H1 (cell line): Measurements from ENCODE around the gene MYLK4. TPM values are rescaled to one million over a fixed set of nuclear protein-coding genes. Genes with fewer than 3 reads are reported as not detected.

Source experiments
- CTCF ChIA-PET: fragments of 300-600 bp; sonication (Branson Sonifier 250); formaldehyde crosslinking; loops from one replicate; lab custom pipeline; 2021; ENCODE audit not compliant: partially characterized antibody; lab: Charles Lee
- POLR2A ChIA-PET: fragments of 300-600 bp; sonication (Branson Sonifier 250); formaldehyde crosslinking; loops from one replicate; lab custom pipeline; 2021; ENCODE audit warnings: inconsistent platforms; ENCODE audit not compliant: partially characterized antibody; lab: Charles Lee
- DNase-seq, 2 experiments: peaks; one replicate each; pipeline versions ENCODE4 v3.0.0 to v3.0.0-alpha.2; 2010 to 2022; ENCODE audit warnings: low spot score in 2 of 2, low read depth in 1 of 2, mixed read lengths in 1 of 2
- FAIRE-seq: peaks from 2 replicates; lab custom pipeline; 2011; peaks lifted over from hg19 to GRCh38; lab: Jason Lieb, UNC
- H2AFZ ChIP-seq: 2 replicates; pipeline ENCODE4 v1.8.1; 2012; ENCODE audit warnings: low read length, inconsistent platforms
- H2AK5ac ChIP-seq: 2 replicates; pipeline ENCODE4 v1.6.1; 2013; ENCODE audit warnings: low read depth, low read length
- H2BK120ac ChIP-seq: replicated peaks from 2 replicates; pipeline ENCODE3; 2013; ENCODE audit warnings: low read depth, low read length, inconsistent platforms
- H2BK12ac ChIP-seq: 2 replicates; pipeline ENCODE4 v1.6.1; 2013; ENCODE audit warnings: low read depth, low read length
- H2BK15ac ChIP-seq: 2 replicates; pipeline ENCODE4 v1.6.1; 2013; ENCODE audit warnings: low read length
- H2BK20ac ChIP-seq: 2 replicates; pipeline ENCODE4 v1.6.1; 2013; ENCODE audit warnings: low read length
- H2BK5ac ChIP-seq: 2 replicates; pipeline ENCODE4 v1.6.1; 2013; ENCODE audit warnings: low read depth, low read length
- H3K14ac ChIP-seq: 2 replicates; pipeline ENCODE4 v1.6.1; 2013; ENCODE audit warnings: inconsistent platforms; ENCODE audit not compliant: insufficient read length
- H3K18ac ChIP-seq: 2 replicates; pipeline ENCODE4 v1.6.1; 2013; ENCODE audit warnings: low read length; ENCODE audit errors: extremely low read depth
- H3K23ac ChIP-seq: 2 replicates; pipeline ENCODE4 v1.6.1; 2013; ENCODE audit warnings: inconsistent platforms; ENCODE audit not compliant: insufficient read length
- H3K23me2 ChIP-seq: 2 replicates; pipeline ENCODE4 v1.6.1; 2013; ENCODE audit warnings: low read depth, low read length
- H3K27ac ChIP-seq: 2 replicates; pipeline ENCODE4 v1.6.1; 2011; ENCODE audit warnings: low read depth, low read length, inconsistent platforms
- H3K27me3 ChIP-seq, 4 experiments: replicated peaks in 1 of 4; 1 replicate in 1 of 4; 2 replicates in 3 of 4; pipeline versions ENCODE4 v1.6.1 to v1.8.1; 2011 to 2013; ENCODE audit warnings: low read length in 3 of 4, mild to moderate bottlenecking in 3 of 4, inconsistent platforms in 2 of 4, mixed read lengths in 2 of 4, moderate library complexity in 1 of 4; ENCODE audit not compliant: control insufficient read depth in 3 of 4, insufficient read depth in 3 of 4; ENCODE audit errors: extremely low read depth in 1 of 4
- H3K36me3 ChIP-seq, 4 experiments: 2 replicates each; pipeline versions ENCODE4 v1.6.1 to v1.8.1; 2011 to 2013; ENCODE audit warnings: mild to moderate bottlenecking in 4 of 4, low read length in 3 of 4, moderate library complexity in 2 of 4, control low read depth in 1 of 4, inconsistent platforms in 1 of 4; ENCODE audit not compliant: insufficient read depth in 4 of 4, control insufficient read depth in 2 of 4
- H3K4ac ChIP-seq: replicated peaks from 2 replicates; pipeline ENCODE3; 2013; ENCODE audit warnings: low read length, low read depth, mixed read lengths, inconsistent platforms; ENCODE audit not compliant: insufficient read length
- H3K4me1 ChIP-seq, 4 experiments: replicated peaks in 1 of 4; 1 replicate in 1 of 4; 2 replicates in 3 of 4; pipeline versions ENCODE4 v1.6.1 to v1.8.1; 2011 to 2013; ENCODE audit warnings: low read length in 3 of 4, inconsistent platforms in 2 of 4, mixed read lengths in 1 of 4; ENCODE audit not compliant: insufficient read depth in 4 of 4, control insufficient read depth in 3 of 4
- H3K4me2 ChIP-seq, 2 experiments: 2 replicates each; pipeline versions ENCODE4 v1.6.1 to v1.8.1; 2011 to 2013; ENCODE audit warnings: low read depth in 2 of 2, low read length in 2 of 2, control low read depth in 1 of 2, inconsistent platforms in 1 of 2, mild to moderate bottlenecking in 1 of 2; ENCODE audit not compliant: insufficient read depth in 1 of 2
- H3K4me3 ChIP-seq, 4 experiments: fragments of 200-600, 300-600 bp in 1 of 4; sonication (generic), shearing (Covaris generic), sonication (Bioruptor Twin) in 1 of 4; 2 replicates each; pipeline versions ENCODE4 v1.5.1 to v1.8.1; 2011 to 2016; ENCODE audit warnings: low read length in 4 of 4, low read depth in 3 of 4, control low read depth in 2 of 4, inconsistent platforms in 2 of 4, mild to moderate bottlenecking in 2 of 4, mixed read lengths in 1 of 4, moderate library complexity in 1 of 4; ENCODE audit not compliant: insufficient read depth in 2 of 4; ENCODE audit errors: extremely low read depth in 1 of 4
- H3K56ac ChIP-seq: replicated peaks from 2 replicates; pipeline ENCODE3; 2013; ENCODE audit warnings: low read depth, mild to moderate bottlenecking, mixed read lengths, low read length, inconsistent platforms; ENCODE audit not compliant: insufficient read length
- H3K79me1 ChIP-seq: 2 replicates; pipeline ENCODE4 v1.6.1; 2013; ENCODE audit warnings: low read depth, low read length, control low read depth
- H3K79me2 ChIP-seq, 2 experiments: 2 replicates each; pipeline versions ENCODE4 v1.6.1 to v1.8.1; 2012 to 2013; ENCODE audit warnings: low read length in 2 of 2, mild to moderate bottlenecking in 2 of 2, inconsistent platforms in 1 of 2; ENCODE audit not compliant: insufficient read depth in 2 of 2, control insufficient read depth in 1 of 2
- H3K9ac ChIP-seq, 4 experiments: replicated peaks in 1 of 4; 1 replicate in 1 of 4; 2 replicates in 3 of 4; pipeline versions ENCODE4 v1.6.1 to v1.8.1; 2011 to 2013; ENCODE audit warnings: low read depth in 3 of 4, low read length in 3 of 4, control low read depth in 2 of 4, mild to moderate bottlenecking in 2 of 4, moderate library complexity in 2 of 4, inconsistent platforms in 1 of 4; ENCODE audit errors: extremely low read depth in 1 of 4
- H3K9me3 ChIP-seq, 2 experiments: 2 replicates each; pipeline versions ENCODE4 v1.6.1 to v1.8.1; 2012 to 2013; ENCODE audit warnings: mild to moderate bottlenecking in 2 of 2, moderate library complexity in 2 of 2, control low read depth in 1 of 2, inconsistent platforms in 1 of 2, low read depth in 1 of 2, low read length in 1 of 2, mixed read lengths in 1 of 2; ENCODE audit not compliant: insufficient read depth in 2 of 2
- H4K20me1 ChIP-seq, 2 experiments: replicated peaks in 1 of 2; 2 replicates each; pipeline versions ENCODE3 to v1.8.1; 2011 to 2013; ENCODE audit warnings: inconsistent platforms in 2 of 2, low read length in 2 of 2, mild to moderate bottlenecking in 1 of 2; ENCODE audit not compliant: insufficient read depth in 2 of 2, control insufficient read depth in 1 of 2
- H4K5ac ChIP-seq: 2 replicates; pipeline ENCODE4 v1.6.1; 2013; ENCODE audit warnings: low read length, low read depth, mixed read lengths, inconsistent platforms; ENCODE audit not compliant: insufficient read length
- H4K8ac ChIP-seq: 2 replicates; pipeline ENCODE4 v1.8.0; 2013; ENCODE audit warnings: mild to moderate bottlenecking, moderate library complexity, low read length, inconsistent platforms; ENCODE audit not compliant: insufficient read depth; ENCODE audit errors: extremely low read depth
- H4K91ac ChIP-seq: replicated peaks from 2 replicates; pipeline ENCODE3; 2013; ENCODE audit warnings: low read length, mixed read lengths, inconsistent platforms; ENCODE audit not compliant: insufficient read length
- GTF2F1 ChIP-seq: IDR thresholded peaks from 2 replicates; pipeline ENCODE4 v1.6.1; 2012; ENCODE audit warnings: low read depth, low read length, improper control_type of control experiment, borderline replicate concordance
- NANOG ChIP-seq: IDR thresholded peaks from 2 replicates; pipeline ENCODE4 v1.6.1; 2011; ENCODE audit warnings: low read length, low read depth, mild to moderate bottlenecking, inconsistent platforms; ENCODE audit not compliant: insufficient read depth, poor library complexity, severe bottlenecking
- POLR2A ChIP-seq, 2 experiments: IDR thresholded peaks; 1 replicate in 1 of 2; 2 replicates in 1 of 2; pipeline ENCODE4 v1.6.1; 2011; ENCODE audit warnings: low read depth in 2 of 2, low read length in 2 of 2, mild to moderate bottlenecking in 2 of 2; ENCODE audit errors: control extremely low read depth in 1 of 2
- WGBS, 2 experiments: shearing (Covaris generic) in 1 of 2; methylation state at CpG; one replicate each; pipeline versions ENCODE4 v1.1.6 to v1.1.7; 2013 to 2015; ENCODE audit warnings: low lambda C conversion rate in 2 of 2, mixed read lengths in 2 of 2, inconsistent platforms in 1 of 2, low coverage in 1 of 2, missing lambda C conversion rate in 1 of 2; ENCODE audit not compliant: insufficient replicate concordance in 2 of 2, insufficient coverage in 1 of 2, insufficient read length in 1 of 2; ENCODE audit errors: extremely low coverage in 1 of 2, missing lambda C conversion rate in 1 of 2; 5-methylcytosine and 5-hydroxymethylcytosine counted together
- polyA plus RNA-seq, 7 experiments: library from polyadenylated mRNA; depleted of rRNA in 3 of 7; stranded (reverse) in 5 of 7; unstranded in 2 of 7; fragments of >200 nt in 5 of 7; fragments of 200-250 nt in 2 of 7; gene quantifications; 1 replicate in 5 of 7; 2 replicates in 1 of 7; 4 replicates in 1 of 7; pipeline versions ENCODE4 v1.2.1 to v1.2.3, GENCODE V29; 2011 to 2013; ENCODE audit warnings: missing spikeins in 2 of 7, mixed read lengths in 2 of 7
- total RNA-seq: library from RNA; stranded (reverse); fragmentation: NEBNext Ultra II Directional; extraction: Animal tissue kit (Norgen Biotek cat#: 25700); gene quantifications from 2 replicates; pipeline ENCODE4 v1.2.1, GENCODE V29; 2021

Gene MYLK4
- total and polyA plus RNA-seq, 2 of the 8 experiments (the other 6 are each of a cell fraction or from before 2014, with no cell fraction given) = 0.11 to 0.17 TPM

DNA sequence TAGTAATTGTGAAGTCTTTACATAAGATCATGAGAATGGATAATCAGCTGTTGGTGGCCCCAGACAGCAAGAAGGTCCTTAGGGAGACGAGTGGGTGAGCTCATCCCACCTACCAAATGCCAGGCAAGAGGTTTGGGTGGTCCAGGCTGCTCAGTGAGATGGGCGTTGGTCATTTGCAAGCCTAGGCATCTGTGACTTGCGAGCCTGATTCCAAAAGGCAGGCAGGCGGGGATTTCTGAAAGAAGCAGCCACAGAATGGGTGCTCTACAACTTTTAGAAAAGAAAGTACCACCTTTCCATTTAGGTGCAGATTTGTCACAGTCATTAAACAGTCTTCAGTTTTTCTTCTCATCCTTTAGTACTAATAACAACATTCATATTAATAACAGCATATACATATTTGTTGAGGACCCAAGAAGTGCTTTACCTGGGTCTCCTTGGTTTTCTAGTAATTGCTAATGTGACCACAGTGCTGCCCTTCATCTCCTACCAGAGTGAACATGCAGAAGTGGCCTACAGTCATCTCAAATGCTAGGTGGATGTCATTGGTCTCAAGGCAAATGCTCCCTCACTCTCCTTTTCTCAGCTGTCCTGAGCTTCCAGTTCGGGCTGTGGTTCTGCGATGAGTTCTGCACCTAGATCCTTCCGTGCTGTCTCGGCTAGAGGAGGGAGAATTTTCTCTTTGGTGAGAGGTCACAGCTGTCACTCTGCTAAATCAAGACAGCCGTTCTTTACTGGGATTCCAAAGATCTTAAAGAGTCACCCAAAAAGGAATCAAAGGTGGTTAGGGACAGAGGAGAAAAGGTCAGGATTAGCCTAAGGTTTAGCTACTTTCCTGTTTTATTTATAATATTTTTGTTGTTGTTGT is 17.2 kb upstream of the MYLK4 start:
- POLR2A ChIA-PET = interaction anchor here (1.2 to 5.6 kb wide), 6 partner anchors 9 to 296 kb away, joined by 3 to 21 read pairs (median 4); no protein-coding TSS in a partner anchor
- H2BK15ac ChIP-seq = no peak overlapping the region
- CTCF ChIA-PET = interaction anchor here (0.8 to 3.9 kb wide), 11 partner anchors 9 to 195 kb away, joined by 3 to 20 read pairs (median 4); partner anchors contain the start of genes MYLK4 and SERPINB1
- peaks cover 0 to 19% (median 1%) of the 10 kb centered on the region in 4 experiments; a peak in 2 of 8 replicates for H3K36me3 ChIP-seq
- no peak for TF ChIP-seq POLR2A (IDR thresholded peaks at IDR 0.05; ENCODE audit: control extremely low read depth in 1 of 2, low read depth in 2 of 2, low read length in 2 of 2)
- TF ChIP-seq GTF2F1 = no peak
- TF ChIP-seq NANOG = no peak
- TF ChIP-seq, all 59 proteins: peak for 0
- Histone ChIP-seq H3K9ac (peak overlapping the region in 1 of 4 experiments; percentile 56; a peak in 1 of 7 replicates), H3K23ac (no peak overlapping the region), H2BK5ac (no peak overlapping the region), H3K4me2 (peak overlapping the region; percentile 83 to 88), H3K4ac (no peak overlapping the region), H3K27ac (no peak overlapping the region), H3K79me2 (peaks cover 16 to 68% of the 10 kb centered on the region in 2 experiments), H4K8ac (no peak overlapping the region), H2AFZ (no peak overlapping the region), H2AK5ac (no peak overlapping the region), H4K20me1 (peaks cover 14 to 22% of the 10 kb centered on the region in 2 experiments), H3K79me1 (peaks cover 24% of the 10 kb centered on the region), H3K27me3 (no peaks in the 10 kb centered on the region), H2BK120ac (no peak overlapping the region), H4K91ac (no peak overlapping the region), H3K18ac (no peak overlapping the region), H3K9me3 (no peaks in the 10 kb centered on the region), H3K4me1 (peaks cover 0 to 11% (median 8%) of the 10 kb centered on the region in 4 experiments; a peak in 4 of 7 replicates), H2BK12ac (no peak overlapping the region), H3K4me3 (peak overlapping the region; percentile 36 to 94 (median 60); a peak in 7 of 8 replicates), H3K56ac (no peak overlapping the region), H2BK20ac (no peak overlapping the region), H3K23me2 (peaks cover 11% of the 10 kb centered on the region), H4K5ac (no peak overlapping the region), H3K14ac (no peak overlapping the region)
- FAIRE-seq = no peak
- 84% methylated on average over 9 of the region's 9 CpGs; no CpG with 5 or more reads in 1 of the 2 experiments for WGBS, 2 experiments
- no peak for DNase-seq
